Left ventricle myocardium inferior (tissue), 1 donor: ENCODE data around the gene KRT23. TPM values are rescaled to one million over a fixed set of nuclear protein-coding genes. Genes with fewer than 3 reads are reported as not detected.

Experiments used
- DNase-seq: peaks from one replicate; pipeline ENCODE4 v3.0.0-alpha.2; 2020
- H3K27ac ChIP-seq: fragments of 200-600 bp; replicated peaks from 2 replicates; pipeline ENCODE4 v1.8.0; 2021
- H3K27me3 ChIP-seq: fragments of 200-600 bp; 2 replicates; pipeline ENCODE4 v1.8.0; 2021; ENCODE audit warnings: low read depth
- H3K36me3 ChIP-seq: fragments of 200-600 bp; 2 replicates; pipeline ENCODE4 v1.8.0; 2021
- H3K4me1 ChIP-seq: fragments of 200-600 bp; 2 replicates; pipeline ENCODE4 v1.8.0; 2021
- H3K4me3 ChIP-seq: fragments of 200-600 bp; 2 replicates; pipeline ENCODE4 v1.8.0; 2021; ENCODE audit warnings: mild to moderate bottlenecking, moderate library complexity
- H3K9me3 ChIP-seq: fragments of 200-600 bp; replicated peaks from 2 replicates; pipeline ENCODE4 v1.8.0; 2021
- intact Hi-C: fragments of 100-400 bp; cut with micrococcal nuclease; formaldehyde crosslinking; loops from one replicate; pipeline ENCODE4 v1.11.0; 2022
- total RNA-seq: library from RNA; stranded (reverse); fragmentation: NEBNext Ultra II Directional; extraction: Animal tissue kit (Norgen Biotek cat#: 25700); gene quantifications from one replicate; pipeline ENCODE4 v1.2.1, GENCODE V29; 2021
- TF ChIP-seq, protein P1 (sequence below): fragments of 200-600 bp; IDR thresholded peaks from 2 replicates; pipeline ENCODE4 v1.8.0; 2021; ENCODE audit warnings: antibody characterized with exemption, mild to moderate bottlenecking, borderline replicate concordance
- donor health status: DM: no; HTN: yes; CAD: no; lungs with severe emphysema.

Gene KRT23
- total RNA-seq, 1 donor from 2014 or later = 0.33 TPM

DNA sequence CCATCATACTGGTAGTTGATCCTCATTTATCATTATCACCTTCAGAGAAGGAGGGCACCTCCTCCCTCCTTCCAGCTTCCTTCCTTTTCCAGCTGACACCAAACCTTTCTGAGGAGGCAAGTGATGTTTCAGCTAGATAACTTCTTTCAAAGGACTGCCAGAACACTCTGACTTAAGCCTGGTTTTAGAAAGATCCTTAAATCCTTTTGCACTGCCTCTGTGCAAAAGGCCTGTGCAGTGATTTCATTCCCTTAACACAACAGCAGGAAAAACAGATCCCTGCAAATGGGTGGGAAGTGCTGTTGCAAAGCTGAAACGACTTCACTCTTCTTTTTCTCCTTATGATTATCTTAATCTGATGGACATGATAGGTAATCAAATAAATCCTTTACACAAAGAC lies 7.1 kb upstream of the KRT23 start:
- Histone ChIP-seq H3K27ac (no peak overlapping the region), H3K27me3 (peaks cover 70% of the 10 kb centered on the region), H3K9me3 (no peaks in the 10 kb centered on the region), H3K4me1 (no peaks in the 10 kb centered on the region), H3K4me3 (no peak overlapping the region), H3K36me3 (no peaks in the 10 kb centered on the region)
- no peak for DNase-seq
- intact Hi-C loops = no loop called here
- TF ChIP-seq, protein P1, sequence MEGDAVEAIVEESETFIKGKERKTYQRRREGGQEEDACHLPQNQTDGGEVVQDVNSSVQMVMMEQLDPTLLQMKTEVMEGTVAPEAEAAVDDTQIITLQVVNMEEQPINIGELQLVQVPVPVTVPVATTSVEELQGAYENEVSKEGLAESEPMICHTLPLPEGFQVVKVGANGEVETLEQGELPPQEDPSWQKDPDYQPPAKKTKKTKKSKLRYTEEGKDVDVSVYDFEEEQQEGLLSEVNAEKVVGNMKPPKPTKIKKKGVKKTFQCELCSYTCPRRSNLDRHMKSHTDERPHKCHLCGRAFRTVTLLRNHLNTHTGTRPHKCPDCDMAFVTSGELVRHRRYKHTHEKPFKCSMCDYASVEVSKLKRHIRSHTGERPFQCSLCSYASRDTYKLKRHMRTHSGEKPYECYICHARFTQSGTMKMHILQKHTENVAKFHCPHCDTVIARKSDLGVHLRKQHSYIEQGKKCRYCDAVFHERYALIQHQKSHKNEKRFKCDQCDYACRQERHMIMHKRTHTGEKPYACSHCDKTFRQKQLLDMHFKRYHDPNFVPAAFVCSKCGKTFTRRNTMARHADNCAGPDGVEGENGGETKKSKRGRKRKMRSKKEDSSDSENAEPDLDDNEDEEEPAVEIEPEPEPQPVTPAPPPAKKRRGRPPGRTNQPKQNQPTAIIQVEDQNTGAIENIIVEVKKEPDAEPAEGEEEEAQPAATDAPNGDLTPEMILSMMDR = no peak

- Histone ChIP-seq H3K4me3 (no peak overlapping the region), H3K27ac (no peak overlapping the region), H3K36me3 (no peaks in the 10 kb centered on the region), H3K4me1 (no peaks in the 10 kb centered on the region), H3K27me3 (peaks cover 66% of the 10 kb centered on the region), H3K9me3 (no peaks in the 10 kb centered on the region)
- no peak for DNase-seq
- TF ChIP-seq, protein P1 = no peak
- intact Hi-C loops = no loop called here
Measured at GRCh38 chr17:40942553-40942952, 5.1 kb upstream of the KRT23 start.

GRCh38 chr17:40940266-40940665 lies 2.8 kb upstream of the KRT23 start:
- Histone ChIP-seq H3K27ac (no peak overlapping the region), H3K9me3 (no peaks in the 10 kb centered on the region), H3K4me1 (no peaks in the 10 kb centered on the region), H3K4me3 (no peak overlapping the region), H3K27me3 (peaks cover 67% of the 10 kb centered on the region), H3K36me3 (no peaks in the 10 kb centered on the region)
- intact Hi-C loops = no loop called here
- TF ChIP-seq, protein P1 = no peak
- no peak for DNase-seq

DNA sequence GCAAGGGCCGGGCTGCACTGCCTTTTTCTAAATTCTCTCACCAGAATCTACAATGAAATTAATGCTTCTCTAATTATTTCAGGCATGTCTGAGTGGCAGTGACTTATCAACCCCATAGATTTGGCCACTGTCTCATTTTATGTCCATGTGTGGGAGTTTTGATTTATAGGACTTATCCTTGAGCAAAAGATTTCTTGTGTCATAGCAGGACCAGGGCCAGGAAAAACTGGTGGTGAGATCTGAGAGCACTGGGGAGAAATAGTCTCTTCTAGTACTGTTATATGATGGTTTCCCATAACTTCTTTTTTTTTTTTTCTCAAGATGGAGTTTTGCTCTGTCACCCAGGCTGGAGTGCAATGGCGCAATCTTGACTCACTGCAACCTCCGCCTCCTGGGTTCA lies 1.5 kb upstream of the KRT23 start:
- Histone ChIP-seq H3K27ac (no peak overlapping the region), H3K36me3 (no peaks in the 10 kb centered on the region), H3K4me3 (no peak overlapping the region), H3K4me1 (no peaks in the 10 kb centered on the region), H3K9me3 (no peaks in the 10 kb centered on the region), H3K27me3 (peaks cover 68% of the 10 kb centered on the region)
- TF ChIP-seq, protein P1 = no peak
- DNase-seq = no peak
- intact Hi-C loops = no loop called here

- intact Hi-C loops = no loop called here
- Histone ChIP-seq H3K4me3 (no peak overlapping the region), H3K27ac (no peak overlapping the region), H3K9me3 (no peaks in the 10 kb centered on the region), H3K36me3 (no peaks in the 10 kb centered on the region), H3K27me3 (peaks cover 70% of the 10 kb centered on the region), H3K4me1 (no peaks in the 10 kb centered on the region)
- TF ChIP-seq, protein P1 = no peak
- no peak for DNase-seq
Measured at GRCh38 chr17:40936976-40937375, 470 bp downstream of the KRT23 start.
